H9 (cell line): ENCODE results near the gene LXN. TPM values are rescaled to one million over a fixed set of nuclear protein-coding genes. Genes with fewer than 3 reads are reported as not detected.

ENCODE experiments used
- DNase-seq: peaks from one replicate; pipeline ENCODE4 v3.0.0-alpha.2; 2017
- H2AFZ ChIP-seq: one replicate; pipeline ENCODE4 v1.6.1; 2013; ENCODE audit warnings: mild to moderate bottlenecking, low read length, control low read depth, moderate library complexity
- H2AK5ac ChIP-seq: 2 replicates; pipeline ENCODE4 v1.6.1; 2013; ENCODE audit warnings: low read length, control low read depth, mixed read lengths; ENCODE audit not compliant: insufficient read length
- H2BK120ac ChIP-seq: one replicate; pipeline ENCODE4 v1.6.1; 2013; ENCODE audit warnings: low read depth, mild to moderate bottlenecking, low read length, control low read depth, inconsistent platforms; ENCODE audit not compliant: poor library complexity, severe bottlenecking
- H2BK12ac ChIP-seq: 2 replicates; pipeline ENCODE4 v1.6.1; 2013; ENCODE audit warnings: low read length, control low read depth, mixed read lengths, low read depth; ENCODE audit not compliant: insufficient read length
- H2BK15ac ChIP-seq: 2 replicates; pipeline ENCODE4 v1.6.1; 2013; ENCODE audit warnings: low read depth, low read length, control low read depth
- H2BK20ac ChIP-seq: one replicate; pipeline ENCODE4 v1.6.1; 2013; ENCODE audit warnings: low read depth, mild to moderate bottlenecking, low read length, control low read depth, inconsistent platforms; ENCODE audit not compliant: poor library complexity, severe bottlenecking
- H2BK5ac ChIP-seq: 2 replicates; pipeline ENCODE4 v1.6.1; 2013; ENCODE audit warnings: low read length, control low read depth, mixed read lengths; ENCODE audit not compliant: insufficient read length
- H3K14ac ChIP-seq: 2 replicates; pipeline ENCODE4 v1.6.1; 2013; ENCODE audit warnings: low read length, control low read depth; ENCODE audit not compliant: insufficient read depth
- H3K18ac ChIP-seq: 2 replicates; pipeline ENCODE4 v1.6.1; 2013; ENCODE audit warnings: low read depth, mild to moderate bottlenecking, mixed read lengths, low read length, control low read depth; ENCODE audit not compliant: insufficient read length
- H3K23ac ChIP-seq: 2 replicates; pipeline ENCODE4 v1.6.1; 2013; ENCODE audit warnings: low read length, control low read depth, mixed read lengths, low read depth; ENCODE audit not compliant: insufficient read length
- H3K23me2 ChIP-seq: 2 replicates; pipeline ENCODE4 v1.6.1; 2013; ENCODE audit warnings: low read depth, mild to moderate bottlenecking, mixed read lengths, low read length, control low read depth; ENCODE audit not compliant: insufficient read length, poor library complexity, severe bottlenecking
- H3K27ac ChIP-seq: 2 replicates; pipeline ENCODE4 v1.5.1; 2013; ENCODE audit warnings: low read length, control low read depth, mixed read lengths, low read depth; ENCODE audit not compliant: insufficient read length
- H3K27me3 ChIP-seq: 2 replicates; pipeline ENCODE4 v1.6.1; 2013; ENCODE audit warnings: low read length, control low read depth, inconsistent platforms; ENCODE audit not compliant: insufficient read depth
- H3K4ac ChIP-seq: 2 replicates; pipeline ENCODE4 v1.6.1; 2013; ENCODE audit warnings: low read depth, mild to moderate bottlenecking, control low read depth, inconsistent platforms, low read length, moderate library complexity
- H3K4me1 ChIP-seq: 2 replicates; pipeline ENCODE4 v1.6.1; 2013; ENCODE audit warnings: low read length, control low read depth, inconsistent platforms; ENCODE audit not compliant: insufficient read depth
- H3K4me2 ChIP-seq: 2 replicates; pipeline ENCODE4 v1.6.1; 2013; ENCODE audit warnings: low read length, control low read depth, mixed read lengths; ENCODE audit not compliant: insufficient read length, insufficient read depth
- H3K56ac ChIP-seq: 2 replicates; pipeline ENCODE4 v1.6.1; 2013; ENCODE audit warnings: low read depth, mild to moderate bottlenecking, mixed read lengths, low read length, control low read depth; ENCODE audit not compliant: insufficient read length
- H3K79me1 ChIP-seq: 2 replicates; pipeline ENCODE4 v1.6.1; 2013; ENCODE audit warnings: low read depth, mild to moderate bottlenecking, moderate library complexity, low read length, control low read depth, inconsistent platforms; ENCODE audit not compliant: insufficient read depth, poor library complexity, severe bottlenecking
- H3K79me2 ChIP-seq: 2 replicates; pipeline ENCODE4 v1.6.1; 2013; ENCODE audit warnings: low read length, control low read depth, inconsistent platforms; ENCODE audit not compliant: insufficient read depth
- H3K9ac ChIP-seq: 2 replicates; pipeline ENCODE4 v1.6.1; 2013; ENCODE audit warnings: low read length, control low read depth, mixed read lengths; ENCODE audit not compliant: insufficient read length; ENCODE audit errors: extremely low read depth
- H3K9me3 ChIP-seq: one replicate; pipeline ENCODE4 v1.6.1; 2013; ENCODE audit warnings: low read depth, low read length, inconsistent platforms; ENCODE audit not compliant: control insufficient read depth
- H3T11ph ChIP-seq: one replicate; pipeline ENCODE4 v1.6.1; 2013; ENCODE audit warnings: mild to moderate bottlenecking, low read length, control low read depth, inconsistent platforms
- H4K20me1 ChIP-seq: one replicate; pipeline ENCODE4 v1.6.1; 2013; ENCODE audit not compliant: control insufficient read depth, insufficient read length, insufficient read depth
- H4K5ac ChIP-seq: 2 replicates; pipeline ENCODE4 v1.6.1; 2013; ENCODE audit warnings: low read depth, mild to moderate bottlenecking, mixed read lengths, low read length, control low read depth; ENCODE audit not compliant: insufficient read length
- H4K8ac ChIP-seq: replicated peaks from 2 replicates; pipeline ENCODE4 v1.6.1; 2013; ENCODE audit warnings: low read length, control low read depth, mixed read lengths, low read depth; ENCODE audit not compliant: insufficient read length
- H4K91ac ChIP-seq: 2 replicates; pipeline ENCODE4 v1.6.1; 2013; ENCODE audit warnings: low read depth, mild to moderate bottlenecking, moderate library complexity, mixed read lengths, low read length, control low read depth; ENCODE audit not compliant: insufficient read length
- H3K27ac Mint-ChIP-seq, 3 experiments: 2 replicates in 2 of 3; 3 replicates in 1 of 3; pipeline ENCODE4 v1.8.0; 2020 to 2021; ENCODE audit warnings: mixed read lengths in 3 of 3, mild to moderate bottlenecking in 1 of 3, moderate library complexity in 1 of 3
- H3K27me3 Mint-ChIP-seq: 2 replicates; pipeline ENCODE4 v1.8.0; 2021; ENCODE audit warnings: low read depth, mild to moderate bottlenecking, moderate library complexity, mixed read lengths
- H3K36me3 Mint-ChIP-seq, 3 experiments: 2 replicates in 2 of 3; 3 replicates in 1 of 3; pipeline ENCODE4 v1.8.0; 2020 to 2021; ENCODE audit warnings: low read depth in 3 of 3, mixed read lengths in 3 of 3; ENCODE audit not compliant: insufficient read depth in 1 of 3
- H3K4me1 Mint-ChIP-seq, 2 experiments: 2 replicates each; pipeline ENCODE4 v1.8.0; 2020; ENCODE audit warnings: mixed read lengths in 2 of 2
- H3K4me3 Mint-ChIP-seq, 2 experiments: 2 replicates in 1 of 2; 3 replicates in 1 of 2; pipeline ENCODE4 v1.8.0; 2020 to 2021; ENCODE audit warnings: mild to moderate bottlenecking in 2 of 2, mixed read lengths in 2 of 2, moderate library complexity in 1 of 2
- H3K9me3 Mint-ChIP-seq, 2 experiments: 2 replicates in 1 of 2; 3 replicates in 1 of 2; pipeline ENCODE4 v1.8.0; 2020; ENCODE audit warnings: mild to moderate bottlenecking in 2 of 2, mixed read lengths in 2 of 2, moderate library complexity in 1 of 2
- CTCF ChIP-seq: fragments of 200-600 bp; sonication (generic); conservative IDR thresholded peaks from 3 replicates; pipeline ENCODE4 v1.8.0; 2021; ENCODE audit warnings: antibody characterized with exemption, mild to moderate bottlenecking
- WGBS: extraction: QIAGEN DNeasy Blood & Tissue Kit; methylation state at CpG from one replicate; pipeline ENCODE4 v1.1.7; 2013; ENCODE audit warnings: missing lambda C conversion rate, low lambda C conversion rate, mixed read lengths; ENCODE audit not compliant: insufficient read length; ENCODE audit errors: extremely low coverage; 5-methylcytosine and 5-hydroxymethylcytosine counted together
- total RNA-seq: library from RNA; stranded (reverse); gene quantifications from 2 replicates; pipeline ENCODE4 v1.2.1, GENCODE V29; 2021

Gene LXN
- total RNA-seq, 1 experiment from 2014 or later = 6.7 TPM

- no CpG with 5 or more reads among the region's 1 CpG for whole genome bisulfite sequencing
- Histone ChIP-seq H3T11ph (no peak overlapping the region), H2BK120ac (no peak overlapping the region), H3K4me1 (no peaks in the 10 kb centered on the region), H3K9ac (no peak overlapping the region), H3K27me3 (no peaks in the 10 kb centered on the region), H3K23ac (no peak overlapping the region), H4K8ac (no peak overlapping the region), H2BK15ac (no peak overlapping the region), H4K20me1 (no peaks in the 10 kb centered on the region), H2BK5ac (no peak overlapping the region), H3K14ac (no peak overlapping the region), H2AFZ (no peak overlapping the region), H4K91ac (no peak overlapping the region), H3K23me2 (no peaks in the 10 kb centered on the region), H3K56ac (no peak overlapping the region), H2BK20ac (no peak overlapping the region), H3K18ac (no peak overlapping the region), H2BK12ac (no peak overlapping the region), H3K79me1 (no peaks in the 10 kb centered on the region), H3K4me2 (no peak overlapping the region), H3K9me3 (no peaks in the 10 kb centered on the region), H4K5ac (no peak overlapping the region), H2AK5ac (no peak overlapping the region), H3K27ac (no peak overlapping the region), H3K4ac (no peak overlapping the region), H3K79me2 (no peaks in the 10 kb centered on the region)
- H3K27ac Mint-ChIP-seq = no peak overlapping the region
- peaks cover 54 to 60% of the 10 kb centered on the region in 2 experiments for H3K9me3 Mint-ChIP-seq
- no peak overlapping the region for H3K4me3 Mint-ChIP-seq
- H3K27me3 Mint-ChIP-seq = no peaks in the 10 kb centered on the region
- no peak for DNase-seq
- TF ChIP-seq CTCF = no peak
- peaks cover 5 to 18% (median 7%) of the 10 kb centered on the region in 3 experiments; a peak in 6 of 7 replicates for H3K36me3 Mint-ChIP-seq
- H3K4me1 Mint-ChIP-seq = no peaks in the 10 kb centered on the region
Observed at GRCh38 chr3:158617982-158618875, 54.2 kb downstream of the LXN start.

Other genes starting within 250 kb of the LXN start
- 20.4 and 22.1 TPM in 2 replicates for gene MLF1, start 101.5 kb downstream of the LXN start, total RNA-seq
- 46.2 and 47.1 TPM in 2 replicates for gene GFM1, start 28.1 kb downstream of the LXN start, total RNA-seq
- 0.72 and 0.81 TPM in 2 replicates for gene RARRES1, start 59.8 kb upstream of the LXN start, total RNA-seq
- 9.5 and 10.4 TPM in 2 replicates for gene MFSD1, start 129.4 kb upstream of the LXN start, total RNA-seq